HepG2 (cell line): Measurements from ENCODE around the gene TXNRD1. TPM values are rescaled to one million over a fixed set of nuclear protein-coding genes. Genes with fewer than 3 reads are reported as not detected.

Source experiments
- ATAC-seq: fragments of 200-7000 bp; cut with Tn5 transposase; 3 replicates; pipeline ENCODE4 v1.9.1; 2020; ENCODE audit warnings: mild to moderate bottlenecking, moderate library complexity
- BruUV-seq: library from RNA; stranded (reverse); fragments of 400-500 nt; replicated peaks from 2 replicates; lab custom pipeline; 2021; lab: Mats Ljungman, UMichigan
- CTCF ChIA-PET: fragments of 300-600 bp; formaldehyde crosslinking; extraction: SDS; loops from one replicate; lab custom pipeline; 2021; ENCODE audit warnings: low total read pairs, inconsistent platforms, low intra/inter-chr PET ratio; lab: Yijun Ruan, JAX
- POLR2A ChIA-PET: fragments of 350-600 bp; sonication (Branson Sonifier 250); formaldehyde crosslinking; loops from one replicate; lab custom pipeline; 2020; ENCODE audit warnings: antibody characterized with exemption, inconsistent platforms; lab: Yijun Ruan, JAX
- DNase-seq: peaks from one replicate; pipeline ENCODE4 v3.0.0-alpha.2; 2015; ENCODE audit warnings: low spot score
- FAIRE-seq: peaks from 3 replicates; lab custom pipeline; 2011; peaks lifted over from hg19 to GRCh38; lab: Jason Lieb, UNC
- H2AFZ ChIP-seq: one replicate; pipeline ENCODE4 v1.6.1; 2011; ENCODE audit warnings: low read length, inconsistent platforms
- H3K27ac ChIP-seq: fragments of 300-600 bp; 3 replicates; pipeline ENCODE4 v1.8.0; 2011; ENCODE audit warnings: mixed run types, mild to moderate bottlenecking, mixed read lengths, low read length, inconsistent platforms; ENCODE audit not compliant: insufficient read depth; ENCODE audit errors: extremely low read length
- H3K27me3 ChIP-seq, 2 experiments: fragments of 200-600 bp in 1 of 2; 2 replicates in 1 of 2; 3 replicates in 1 of 2; pipeline versions ENCODE4 v1.6.0 to v1.8.0; 2011; ENCODE audit warnings: low read length in 2 of 2, mild to moderate bottlenecking in 2 of 2, moderate library complexity in 2 of 2, inconsistent platforms in 1 of 2; ENCODE audit not compliant: insufficient read depth in 2 of 2, control insufficient read depth in 1 of 2
- H3K36me3 ChIP-seq, 2 experiments: fragments of 200-600 bp in 1 of 2; replicated peaks in 1 of 2; 2 replicates in 1 of 2; 3 replicates in 1 of 2; pipeline versions ENCODE4 v1.5.1 to v1.8.0; 2011; ENCODE audit warnings: low read length in 2 of 2, inconsistent platforms in 1 of 2; ENCODE audit not compliant: insufficient read depth in 2 of 2, control insufficient read depth in 1 of 2
- H3K4me1 ChIP-seq: 2 replicates; pipeline ENCODE4 v1.5.1; 2012; ENCODE audit warnings: low read length, inconsistent platforms; ENCODE audit not compliant: insufficient read depth
- H3K4me2 ChIP-seq: 2 replicates; pipeline ENCODE4 v1.6.0; 2011; ENCODE audit warnings: low read depth, low read length, inconsistent platforms
- H3K4me3 ChIP-seq, 3 experiments: fragments of 200-600 bp in 1 of 3; sonication (generic), shearing (Covaris generic) in 1 of 3; replicated peaks in 1 of 3; 2 replicates each; pipeline ENCODE4 v1.5.1; 2011 to 2016; ENCODE audit warnings: low read length in 3 of 3, inconsistent platforms in 2 of 3, low read depth in 2 of 3, mild to moderate bottlenecking in 2 of 3, control low read depth in 1 of 3, mixed read lengths in 1 of 3; ENCODE audit not compliant: insufficient read depth in 1 of 3
- H3K79me2 ChIP-seq: one replicate; pipeline ENCODE4 v1.6.1; 2011; ENCODE audit warnings: low read length, inconsistent platforms; ENCODE audit not compliant: insufficient read depth
- H3K9ac ChIP-seq: 2 replicates; pipeline ENCODE4 v1.6.0; 2011; ENCODE audit warnings: mild to moderate bottlenecking, low read depth, low read length, inconsistent platforms; ENCODE audit not compliant: insufficient read depth
- H3K9me3 ChIP-seq: 2 replicates; pipeline ENCODE4 v1.5.1; 2012; ENCODE audit warnings: mild to moderate bottlenecking, low read length
- H4K20me1 ChIP-seq: 2 replicates; pipeline ENCODE4 v1.6.0; 2011; ENCODE audit warnings: inconsistent platforms, mild to moderate bottlenecking, low read length, moderate library complexity; ENCODE audit not compliant: insufficient read depth
- THYN1 ChIP-seq: sonication (generic); formaldehyde crosslinking; IDR thresholded peaks from 2 replicates; pipeline ENCODE4 v1.8.1; 2023; ENCODE audit warnings: low read depth, mild to moderate bottlenecking, moderate library complexity, missing genetic modification reagents, borderline replicate concordance
- ZFP62 ChIP-seq: sonication (generic); formaldehyde crosslinking; IDR thresholded peaks from 2 replicates; pipeline ENCODE4 v1.4.0; 2020; ENCODE audit warnings: missing genetic modification reagents
- ZNF121 ChIP-seq: sonication (generic); formaldehyde crosslinking; IDR thresholded peaks from 2 replicates; pipeline ENCODE4 v1.5.0; 2020; ENCODE audit warnings: mild to moderate bottlenecking, missing genetic modification reagents
- ZNF280B ChIP-seq: sonication (generic); formaldehyde crosslinking; IDR thresholded peaks from 2 replicates; pipeline ENCODE4 v1.5.0; 2020; ENCODE audit warnings: missing genetic modification reagents, mild to moderate bottlenecking, borderline replicate concordance
- ZNF768 ChIP-seq: sonication (generic); formaldehyde crosslinking; IDR thresholded peaks from 2 replicates; pipeline ENCODE4 v1.4.0; 2020; ENCODE audit warnings: missing genetic modification reagents
- WGBS: methylation state at CpG from one replicate; pipeline ENCODE4 v1.1.6; 2017; ENCODE audit warnings: low lambda C conversion rate; 5-methylcytosine and 5-hydroxymethylcytosine counted together
- in situ Hi-C: cut with HindIII; loops from 2 replicates; pipeline ENCODE4 v1.10.0; 2017; ENCODE audit warnings: low pct_unique_long_range_greater_than_20kb; ENCODE audit not compliant: extremely low pct_ligation_motif_present
- intact Hi-C: fragments of 100-400 bp; cut with micrococcal nuclease; formaldehyde crosslinking; loops from one replicate; pipeline ENCODE4 v1.10.0; 2022; ENCODE audit not compliant: unreplicated experiment
- polyA plus RNA-seq, 8 experiments: library from polyadenylated mRNA; depleted of rRNA in 3 of 8; stranded (reverse) in 7 of 8; unstranded in 1 of 8; fragments of >200 nt; fragmentation: Illumina TruSeq in 4 of 8; extraction: Trizol in 4 of 8; gene quantifications; 2 replicates each; pipeline versions ENCODE4 v1.2.1 to v1.2.3, GENCODE V29; 2011 to 2016; ENCODE audit warnings: low read depth in 4 of 8, missing spikeins in 1 of 8, mixed read lengths in 1 of 8; ENCODE audit not compliant: insufficient read depth in 1 of 8
- total RNA-seq, 5 experiments: library from RNA; depleted of rRNA; stranded (reverse); fragments of >200 nt; fragmentation: Illumina TruSeq; extraction: Trizol; gene quantifications; 2 replicates each; pipeline ENCODE4 v1.2.3, GENCODE V29; 2016; ENCODE audit warnings: low read depth in 1 of 5

Gene TXNRD1
- total and polyA plus RNA-seq, 2 of the 13 experiments (the other 11 are each of a cell fraction or from before 2014, with no cell fraction given), result 54.0 to 190 TPM

DNA sequence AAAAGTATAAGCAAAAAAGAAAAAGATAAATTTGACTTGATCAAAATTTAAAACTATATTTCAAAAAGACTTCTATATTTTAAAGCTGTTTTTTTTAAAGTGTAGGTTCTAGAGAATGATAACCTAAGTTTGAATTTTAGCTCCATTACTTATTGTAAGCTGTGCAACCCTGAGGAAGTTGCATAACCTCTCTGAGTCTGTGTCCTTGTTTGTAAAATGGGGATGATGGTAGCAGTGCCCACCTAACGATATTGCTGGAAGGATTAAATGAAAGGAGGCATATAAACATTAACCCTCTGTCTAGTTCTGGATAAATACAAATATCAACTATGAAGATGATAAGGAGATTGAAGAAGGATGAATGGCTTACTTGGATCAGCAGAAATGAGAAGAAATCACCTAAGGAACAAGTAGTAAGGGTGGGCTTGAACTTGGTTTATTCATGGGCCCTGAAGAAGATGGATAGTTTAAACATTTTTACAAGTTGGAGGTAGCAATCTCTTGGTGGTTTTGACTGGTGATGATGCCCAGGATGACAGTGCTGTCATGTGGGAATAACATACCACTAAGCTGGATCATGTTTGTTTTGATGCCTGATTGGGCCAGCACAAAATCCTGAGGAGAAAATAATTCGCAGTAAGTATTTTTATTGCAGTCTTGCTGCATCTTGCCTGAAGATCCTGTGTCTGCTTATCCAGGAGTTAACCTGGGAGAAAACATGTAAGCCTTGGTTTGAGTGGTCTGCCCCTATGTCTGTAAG, 35.0 kb downstream of the TXNRD1 start:
- BruUV-seq, result no TSS peak
- H3K27me3 ChIP-seq, result no peaks in the 10 kb centered on the region
- in situ Hi-C loops, result no loop called here
- H3K4me2 ChIP-seq, result no peak overlapping the region
- no peak for ATAC-seq
- peaks cover 5% of the 10 kb centered on the region; the same call in 1 of the 2 replicates for H3K4me1 ChIP-seq
- H3K9ac ChIP-seq, result no peak overlapping the region
- H4K20me1 ChIP-seq, result no peaks in the 10 kb centered on the region
- 28% methylated on average over 2 of the region's 2 CpGs for WGBS
- H3K27ac ChIP-seq, result no peak overlapping the region
- DNase-seq, result no peak
- TF ChIP-seq ZNF768 (CRISPR knock-in tag) (peak; percentile 38; the same call in 1 of the 2 replicates), ZFP62 (CRISPR knock-in tag) (no peak)
- no peak for FAIRE-seq
- no peaks in the 10 kb centered on the region for H3K36me3 ChIP-seq
- no peak overlapping the region for H3K4me3 ChIP-seq
- intact Hi-C loops, result no loop called here
- no peak overlapping the region for H2AFZ ChIP-seq
- no peaks in the 10 kb centered on the region for H3K9me3 ChIP-seq
- no peaks in the 10 kb centered on the region for H3K79me2 ChIP-seq
- CTCF ChIA-PET, result no interaction called here
- POLR2A ChIA-PET, result no interaction called here

DNA sequence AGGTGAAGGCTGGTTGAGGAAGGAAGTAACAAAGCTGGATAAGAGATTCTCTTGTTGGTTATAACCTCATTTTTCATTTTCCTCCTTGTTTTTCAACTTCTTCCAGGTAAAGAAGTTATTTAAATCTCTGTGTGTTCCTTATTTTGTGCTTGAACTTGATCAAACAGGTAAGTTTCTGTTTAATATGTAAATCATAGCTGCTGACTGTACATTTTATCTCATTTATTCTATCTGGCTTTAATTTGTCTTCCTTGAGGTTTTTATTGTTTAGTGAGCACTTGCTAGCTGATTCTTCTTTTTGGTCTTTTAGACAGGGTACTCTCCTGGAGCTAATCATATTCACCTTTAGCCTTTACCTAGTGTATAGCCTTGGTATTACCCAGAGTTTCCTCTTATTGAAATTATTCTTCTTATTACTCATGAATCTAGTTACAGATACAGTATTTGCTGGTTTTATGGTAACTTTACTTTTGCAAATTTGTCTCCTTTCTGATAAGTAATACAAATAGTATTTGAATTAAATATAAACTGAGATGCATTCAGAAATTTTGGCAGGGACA, 42.4 kb downstream of the TXNRD1 start:
- Histone ChIP-seq H3K4me3 (no peak overlapping the region), H3K27me3 (no peaks in the 10 kb centered on the region), H4K20me1 (no peaks in the 10 kb centered on the region), H3K9ac (no peak overlapping the region), H3K27ac (no peak overlapping the region), H3K79me2 (no peaks in the 10 kb centered on the region), H3K36me3 (no peaks in the 10 kb centered on the region), H3K4me2 (no peak overlapping the region), H3K4me1 (peaks cover 18% of the 10 kb centered on the region; the same call in 1 of the 2 replicates), H3K9me3 (no peaks in the 10 kb centered on the region), H2AFZ (no peak overlapping the region)
- POLR2A ChIA-PET, result no interaction called here
- no peak for TF ChIP-seq ZNF121 (CRISPR knock-in tag)
- no peak for TF ChIP-seq ZNF280B (CRISPR knock-in tag)
- no peak for TF ChIP-seq THYN1 (CRISPR knock-in tag)
- FAIRE-seq (no peak), DNase-seq (no peak), ATAC-seq (no peak)
- CTCF ChIA-PET, result no interaction called here
- no TSS peak for BruUV-seq
- in situ Hi-C loops (no loop called here), intact Hi-C loops (no loop called here)
